Astrocyte (in vitro differentiated cells and primary cell): Measurements from ENCODE around the gene STBD1. TPM values are rescaled to one million over a fixed set of nuclear protein-coding genes. Genes with fewer than 3 reads are reported as not detected.
"Not testable (repeated sequence)": the region's sequence is repeated elsewhere in the genome, so short reads cannot be mapped to it uniquely, and the experiment has no call there.

Experiments
- DNase-seq: peaks from one replicate; pipeline ENCODE4 v3.0.0-alpha.2; 2010; ENCODE audit warnings: low read depth
- FAIRE-seq: peaks from 2 replicates; lab custom pipeline; 2011; peaks lifted over from hg19 to GRCh38; lab: Jason Lieb, UNC
- H2AFZ ChIP-seq: 2 replicates; pipeline ENCODE4 v1.6.0; 2012; ENCODE audit warnings: low read depth, low read length, inconsistent platforms
- H3K27ac ChIP-seq: 2 replicates; pipeline ENCODE4 v1.5.1; 2011; ENCODE audit warnings: low read depth, low read length, inconsistent platforms
- H3K27me3 ChIP-seq: 2 replicates; pipeline ENCODE4 v1.6.0; 2011; ENCODE audit warnings: low read length, inconsistent platforms; ENCODE audit not compliant: insufficient read depth
- H3K36me3 ChIP-seq: 2 replicates; pipeline ENCODE4 v1.5.1; 2011; ENCODE audit warnings: low read length, inconsistent platforms; ENCODE audit not compliant: insufficient read depth
- H3K4me1 ChIP-seq: 2 replicates; pipeline ENCODE4 v1.5.1; 2011; ENCODE audit warnings: low read length, inconsistent platforms; ENCODE audit not compliant: insufficient read depth
- H3K4me2 ChIP-seq: 2 replicates; pipeline ENCODE4 v1.6.0; 2012; ENCODE audit warnings: low read length, inconsistent platforms
- H3K4me3 ChIP-seq: 2 replicates; pipeline ENCODE4 v1.5.1; 2011; ENCODE audit warnings: low read depth, mild to moderate bottlenecking, low read length, inconsistent platforms; ENCODE audit not compliant: insufficient read depth
- H3K79me2 ChIP-seq: 2 replicates; pipeline ENCODE4 v1.6.0; 2012; ENCODE audit warnings: mild to moderate bottlenecking, low read length, inconsistent platforms; ENCODE audit not compliant: insufficient read depth
- H3K9ac ChIP-seq: 2 replicates; pipeline ENCODE4 v1.6.0; 2012; ENCODE audit warnings: mild to moderate bottlenecking, low read length, inconsistent platforms
- H3K9me3 ChIP-seq: 2 replicates; pipeline ENCODE4 v1.5.1; 2012; ENCODE audit warnings: low read depth, mild to moderate bottlenecking, low read length, inconsistent platforms; ENCODE audit not compliant: insufficient read depth
- H4K20me1 ChIP-seq: 2 replicates; pipeline ENCODE4 v1.6.0; 2012; ENCODE audit warnings: low read length, inconsistent platforms; ENCODE audit not compliant: insufficient read depth
- H3K27ac Mint-ChIP-seq: one replicate; pipeline ENCODE4 v1.8.0; 2021; ENCODE audit warnings: mild to moderate bottlenecking, mixed read lengths; ENCODE audit not compliant: unreplicated experiment
- H3K27me3 Mint-ChIP-seq: one replicate; pipeline ENCODE4 v1.8.0; 2021; ENCODE audit warnings: low read depth, mixed read lengths; ENCODE audit not compliant: unreplicated experiment
- H3K36me3 Mint-ChIP-seq: one replicate; pipeline ENCODE4 v1.8.0; 2021; ENCODE audit warnings: low read depth, mixed read lengths; ENCODE audit not compliant: unreplicated experiment
- H3K4me1 Mint-ChIP-seq: one replicate; pipeline ENCODE4 v1.8.0; 2021; ENCODE audit warnings: low read depth, mixed read lengths; ENCODE audit not compliant: unreplicated experiment
- H3K4me3 Mint-ChIP-seq: one replicate; pipeline ENCODE4 v1.8.0; 2021; ENCODE audit warnings: mild to moderate bottlenecking, moderate library complexity, mixed read lengths; ENCODE audit not compliant: unreplicated experiment
- H3K9me3 Mint-ChIP-seq: one replicate; pipeline ENCODE4 v1.8.0; 2021; ENCODE audit warnings: mild to moderate bottlenecking, mixed read lengths; ENCODE audit not compliant: unreplicated experiment
- EZH2 ChIP-seq: IDR thresholded peaks from 2 replicates; pipeline ENCODE4 v1.6.1; 2012; ENCODE audit warnings: mild to moderate bottlenecking, low read length, inconsistent platforms; ENCODE audit not compliant: insufficient read depth
- total RNA-seq: library from RNA; stranded (reverse); gene quantifications from 2 replicates; pipeline ENCODE4 v1.2.1, GENCODE V29; 2021
- TF ChIP-seq, protein P1 (sequence below): IDR thresholded peaks from 2 replicates; pipeline ENCODE4 v1.5.1; 2011; ENCODE audit warnings: low read depth, mild to moderate bottlenecking, inconsistent platforms, low read length, moderate library complexity; ENCODE audit not compliant: insufficient read depth

The STBD1 gene
- total RNA-seq, 1 donor from 2014 or later = 7.2 TPM

DNA sequence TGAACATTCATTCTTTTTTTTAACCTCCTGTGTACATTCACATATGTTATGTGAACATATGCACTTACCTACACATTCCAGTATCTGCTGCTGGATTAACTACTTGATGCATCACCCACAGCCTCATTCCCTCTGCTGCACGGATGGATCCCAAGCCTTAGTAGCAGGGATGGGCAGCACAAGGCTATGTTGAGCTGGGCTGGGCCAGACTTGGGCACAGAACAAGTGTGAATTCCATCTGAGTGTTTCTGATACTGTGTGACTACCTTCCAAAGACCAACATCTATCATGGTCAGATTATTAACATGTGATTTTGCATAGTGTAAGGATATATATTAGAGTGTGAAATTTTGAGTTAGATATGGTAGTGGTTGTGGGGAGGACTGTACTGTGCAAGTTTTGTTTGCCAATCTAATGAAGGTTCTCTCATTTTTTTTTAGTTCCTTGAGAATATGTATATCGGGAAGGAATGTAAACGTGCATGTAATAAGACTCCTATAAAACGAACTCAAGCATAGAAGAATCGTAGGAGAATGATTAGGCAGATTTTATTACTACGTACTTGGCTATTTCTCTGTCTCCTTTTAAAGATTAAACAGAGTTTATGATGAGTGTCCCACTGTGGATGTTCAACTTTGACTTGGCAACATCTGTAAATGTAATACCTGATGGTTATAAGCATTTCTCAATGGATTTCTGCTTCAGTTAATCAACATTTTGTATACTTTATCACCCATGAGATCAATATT, 23.4 kb upstream of the STBD1 start:
- Histone ChIP-seq H4K20me1 (no peaks in the 10 kb centered on the region), H3K9me3 (no peaks in the 10 kb centered on the region), H3K4me2 (no peak overlapping the region), H3K9ac (no peak overlapping the region), H3K4me1 (no peaks in the 10 kb centered on the region), H3K27ac (no peak overlapping the region), H3K27me3 (peaks cover 3% of the 10 kb centered on the region), H3K4me3 (no peak overlapping the region), H3K36me3 (no peaks in the 10 kb centered on the region), H3K79me2 (no peaks in the 10 kb centered on the region), H2AFZ (no peak overlapping the region)
- no peak for TF ChIP-seq EZH2
- TF ChIP-seq, protein P1, sequence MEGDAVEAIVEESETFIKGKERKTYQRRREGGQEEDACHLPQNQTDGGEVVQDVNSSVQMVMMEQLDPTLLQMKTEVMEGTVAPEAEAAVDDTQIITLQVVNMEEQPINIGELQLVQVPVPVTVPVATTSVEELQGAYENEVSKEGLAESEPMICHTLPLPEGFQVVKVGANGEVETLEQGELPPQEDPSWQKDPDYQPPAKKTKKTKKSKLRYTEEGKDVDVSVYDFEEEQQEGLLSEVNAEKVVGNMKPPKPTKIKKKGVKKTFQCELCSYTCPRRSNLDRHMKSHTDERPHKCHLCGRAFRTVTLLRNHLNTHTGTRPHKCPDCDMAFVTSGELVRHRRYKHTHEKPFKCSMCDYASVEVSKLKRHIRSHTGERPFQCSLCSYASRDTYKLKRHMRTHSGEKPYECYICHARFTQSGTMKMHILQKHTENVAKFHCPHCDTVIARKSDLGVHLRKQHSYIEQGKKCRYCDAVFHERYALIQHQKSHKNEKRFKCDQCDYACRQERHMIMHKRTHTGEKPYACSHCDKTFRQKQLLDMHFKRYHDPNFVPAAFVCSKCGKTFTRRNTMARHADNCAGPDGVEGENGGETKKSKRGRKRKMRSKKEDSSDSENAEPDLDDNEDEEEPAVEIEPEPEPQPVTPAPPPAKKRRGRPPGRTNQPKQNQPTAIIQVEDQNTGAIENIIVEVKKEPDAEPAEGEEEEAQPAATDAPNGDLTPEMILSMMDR = no peak
- H3K4me3 Mint-ChIP-seq = no peak overlapping the region
- DNase-seq = no peak
- no peak overlapping the region for H3K27ac Mint-ChIP-seq
- no peaks in the 10 kb centered on the region for H3K36me3 Mint-ChIP-seq
- H3K9me3 Mint-ChIP-seq = peaks cover 13% of the 10 kb centered on the region
- FAIRE-seq = no peak
- peaks cover 5% of the 10 kb centered on the region for H3K27me3 Mint-ChIP-seq
- H3K4me1 Mint-ChIP-seq = no peaks in the 10 kb centered on the region

DNA sequence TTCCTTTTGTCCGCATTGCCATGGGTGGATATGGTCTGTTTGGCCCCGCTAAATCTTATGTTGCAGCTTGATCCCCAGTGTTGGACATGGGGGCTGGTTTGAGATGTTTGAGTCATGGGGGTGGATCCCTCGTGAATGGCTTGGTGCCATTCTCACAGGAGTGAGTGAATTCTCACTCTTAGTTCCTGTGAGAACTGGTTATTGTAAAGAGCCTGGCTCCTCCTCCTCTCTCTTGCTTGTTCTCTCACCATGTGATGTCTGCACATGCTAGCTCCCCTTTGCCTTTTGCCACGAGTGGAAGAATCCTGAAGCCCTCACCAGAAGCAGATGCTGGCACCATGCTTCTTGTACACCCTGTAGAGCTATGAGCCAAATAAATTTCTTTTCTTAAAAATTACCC, 22.6 kb upstream of the STBD1 start:
- H3K27me3 Mint-ChIP-seq = peaks cover 6% of the 10 kb centered on the region
- FAIRE-seq = no peak

DNA sequence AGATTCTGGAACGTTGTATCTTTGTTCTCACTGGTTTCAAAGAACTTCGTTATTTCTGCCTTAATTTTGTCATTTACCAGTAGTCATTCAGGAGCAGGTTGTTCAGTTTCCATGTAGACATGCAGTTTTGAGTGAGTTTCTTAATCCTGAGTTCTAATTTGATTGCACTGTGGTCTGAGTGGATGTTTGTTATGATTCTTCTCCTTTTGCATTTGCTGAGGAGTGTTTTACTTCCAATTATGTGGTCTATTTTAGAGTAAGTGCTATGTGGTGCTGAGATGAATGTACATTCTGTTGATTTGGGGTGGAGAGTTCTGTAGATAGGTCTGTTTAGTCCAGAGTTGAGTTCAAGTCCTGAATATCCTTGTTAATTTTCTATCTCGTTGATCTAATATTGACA, 18.7 kb upstream of the STBD1 start:
- peaks cover 13% of the 10 kb centered on the region for H3K9me3 Mint-ChIP-seq
- FAIRE-seq, H3K27ac ChIP-seq, H3K27me3 Mint-ChIP-seq, H3K9me3 ChIP-seq, H3K4me3 Mint-ChIP-seq, H4K20me1 ChIP-seq, H3K27ac Mint-ChIP-seq, H3K36me3 ChIP-seq, H3K36me3 Mint-ChIP-seq, H3K27me3 ChIP-seq, H3K9ac ChIP-seq, H3K4me1 ChIP-seq, DNase-seq, H3K4me1 Mint-ChIP-seq, H3K4me3 ChIP-seq, H3K4me2 ChIP-seq, H2AFZ ChIP-seq, H3K79me2 ChIP-seq: not testable (repeated sequence)

More for the DNA sequence above, 22.6 kb upstream of the STBD1 start:
- H3K27ac ChIP-seq = no peak overlapping the region
- H3K4me2 ChIP-seq = no peak overlapping the region
- H3K9me3 Mint-ChIP-seq = peaks cover 13% of the 10 kb centered on the region
- no peaks in the 10 kb centered on the region for H3K27me3 ChIP-seq
- no peaks in the 10 kb centered on the region for H3K4me1 ChIP-seq
- no peak overlapping the region for H2AFZ ChIP-seq
- no peak overlapping the region for H3K4me3 Mint-ChIP-seq
- no peaks in the 10 kb centered on the region for H3K79me2 ChIP-seq
- TF ChIP-seq EZH2 = no peak
- TF ChIP-seq, protein P1 = no peak
- H3K27ac Mint-ChIP-seq = no peak overlapping the region
- H3K4me3 ChIP-seq = no peak overlapping the region
- no peaks in the 10 kb centered on the region for H3K9me3 ChIP-seq
- no peak for DNase-seq
- no peaks in the 10 kb centered on the region for H3K4me1 Mint-ChIP-seq
- H3K36me3 ChIP-seq = no peaks in the 10 kb centered on the region
- H4K20me1 ChIP-seq = no peaks in the 10 kb centered on the region
- no peaks in the 10 kb centered on the region for H3K36me3 Mint-ChIP-seq
- H3K9ac ChIP-seq = no peak overlapping the region
